Progenitor cell of endocrine pancreas (in vitro differentiated cells): ENCODE measurements around the gene SIGLEC6. TPM values are rescaled to one million over a fixed set of nuclear protein-coding genes. Genes with fewer than 3 reads are reported as not detected.

Experiments
- DNase-seq: peaks from one replicate; pipeline ENCODE4 v3.0.0; 2021; ENCODE audit warnings: low spot score; ENCODE audit not compliant: unreplicated experiment
- H3K27ac Mint-ChIP-seq: 2 replicates; pipeline ENCODE4 v1.8.0; 2021; ENCODE audit warnings: mild to moderate bottlenecking, moderate library complexity, mixed read lengths
- H3K27me3 Mint-ChIP-seq: 2 replicates; pipeline ENCODE4 v1.8.0; 2021; ENCODE audit warnings: mixed read lengths
- H3K36me3 Mint-ChIP-seq: 2 replicates; pipeline ENCODE4 v1.8.0; 2022; ENCODE audit warnings: mixed read lengths; ENCODE audit not compliant: insufficient read depth
- H3K4me1 Mint-ChIP-seq: 2 replicates; pipeline ENCODE4 v1.8.0; 2021; ENCODE audit warnings: low read depth, mixed read lengths
- H3K4me3 Mint-ChIP-seq: 2 replicates; pipeline ENCODE4 v1.8.0; 2021; ENCODE audit warnings: low read depth, mild to moderate bottlenecking, moderate library complexity, mixed read lengths
- H3K9me3 Mint-ChIP-seq: 2 replicates; pipeline ENCODE4 v1.8.0; 2021; ENCODE audit warnings: low read depth, mixed read lengths
- CTCF ChIP-seq: fragments of 200-600 bp; sonication (generic); IDR thresholded peaks from one replicate; pipeline ENCODE4 v1.5.0; 2021; ENCODE audit warnings: antibody characterized with exemption, mild to moderate bottlenecking; ENCODE audit not compliant: unreplicated experiment
- total RNA-seq: library from RNA; stranded (reverse); gene quantifications from 2 replicates; pipeline ENCODE4 v1.2.1, GENCODE V29; 2021

SIGLEC6 gene
- total RNA-seq, 1 donor from 2014 or later: not detected

DNA sequence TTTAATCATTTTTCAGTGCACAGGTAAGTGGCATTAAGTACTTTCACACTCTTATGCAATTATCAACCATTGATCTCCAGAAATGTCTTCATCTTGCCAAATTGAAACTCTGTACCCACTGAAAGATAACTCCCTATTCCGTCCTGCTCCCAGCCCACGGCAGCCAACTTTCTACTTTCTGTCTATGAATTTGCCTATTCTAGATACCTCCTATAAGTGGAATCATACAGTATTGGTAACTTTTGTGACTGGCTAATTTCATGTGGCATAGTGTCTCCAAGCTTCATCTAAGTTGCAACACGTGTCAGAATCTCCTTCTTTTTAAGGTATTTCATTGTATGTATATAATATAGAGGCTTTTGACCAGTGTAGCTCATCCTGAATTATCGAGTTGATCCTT is 58.9 kb downstream of the SIGLEC6 start:
- DNase-seq: no peak
- H3K27me3 Mint-ChIP-seq: peaks cover 46% of the 10 kb centered on the region
- no peaks in the 10 kb centered on the region for H3K36me3 Mint-ChIP-seq
- H3K9me3 Mint-ChIP-seq: no peaks in the 10 kb centered on the region
- no peak overlapping the region for H3K4me3 Mint-ChIP-seq
- TF ChIP-seq CTCF: no peak
- peaks cover 1% of the 10 kb centered on the region for H3K4me1 Mint-ChIP-seq
- no peak overlapping the region for H3K27ac Mint-ChIP-seq

- Mint-ChIP-seq H3K36me3 (no peaks in the 10 kb centered on the region), H3K27me3 (peaks cover 51% of the 10 kb centered on the region), H3K4me1 (peaks cover 1% of the 10 kb centered on the region), H3K9me3 (no peaks in the 10 kb centered on the region), H3K4me3 (no peak overlapping the region), H3K27ac (no peak overlapping the region)
- no peak for DNase-seq
- no peak for TF ChIP-seq CTCF
Observed at GRCh38 chr19:51471527-51471926, 59.9 kb downstream of the SIGLEC6 start.

DNA sequence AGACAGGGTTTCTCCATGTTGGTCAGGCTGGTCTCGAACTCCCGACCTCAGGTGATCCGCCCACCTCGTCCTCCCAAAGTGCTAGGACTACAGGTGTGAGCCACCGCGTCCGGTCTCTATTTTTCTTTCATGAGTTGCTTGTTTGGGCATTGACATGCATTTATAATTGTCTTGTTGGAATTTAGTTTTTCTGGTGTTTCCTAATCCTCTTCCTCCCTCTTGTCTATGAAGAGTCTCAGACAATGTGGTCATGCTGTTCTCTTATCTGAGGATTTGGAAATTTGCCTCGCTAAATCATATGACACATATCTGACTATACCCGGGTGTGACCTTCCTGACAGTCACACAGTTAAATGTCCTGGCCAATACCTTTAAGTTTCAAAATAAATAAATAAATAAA is 60.5 kb downstream of the SIGLEC6 start:
- Mint-ChIP-seq H3K36me3 (no peaks in the 10 kb centered on the region), H3K27ac (no peak overlapping the region), H3K4me3 (no peak overlapping the region), H3K27me3 (peaks cover 56% of the 10 kb centered on the region), H3K9me3 (no peaks in the 10 kb centered on the region), H3K4me1 (peaks cover 1% of the 10 kb centered on the region)
- DNase-seq: no peak
- TF ChIP-seq CTCF: no peak

DNA sequence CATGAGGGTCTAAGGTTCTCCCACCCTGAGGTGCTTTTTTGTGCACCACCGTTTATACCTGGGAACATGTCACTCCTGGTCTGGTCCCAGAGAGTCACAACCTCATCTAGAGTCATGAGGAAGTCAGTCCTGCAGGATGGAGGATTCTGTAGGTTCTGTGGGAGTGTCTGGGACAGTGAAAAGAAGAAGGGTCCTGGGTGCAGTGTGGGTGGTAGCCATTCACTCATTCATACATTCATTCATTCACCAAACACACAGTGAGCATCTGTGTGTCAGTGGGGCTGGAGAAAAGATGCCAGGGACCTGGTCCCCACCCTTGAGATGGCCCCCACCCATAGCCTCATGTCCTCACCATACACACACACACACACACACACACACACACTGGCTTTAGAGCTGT is 61.8 kb downstream of the SIGLEC6 start:
- no peaks in the 10 kb centered on the region for H3K9me3 Mint-ChIP-seq

GRCh38 chr19:51469162-51469561 is 62.3 kb downstream of the SIGLEC6 start:
- H3K27me3 Mint-ChIP-seq: peaks cover 63% of the 10 kb centered on the region
- no peak for TF ChIP-seq CTCF
- no peaks in the 10 kb centered on the region for H3K9me3 Mint-ChIP-seq
- DNase-seq: no peak
- no peaks in the 10 kb centered on the region for H3K4me1 Mint-ChIP-seq
- no peak overlapping the region for H3K4me3 Mint-ChIP-seq
- no peak overlapping the region for H3K27ac Mint-ChIP-seq
- H3K36me3 Mint-ChIP-seq: no peaks in the 10 kb centered on the region

More for the DNA sequence above, 61.8 kb downstream of the SIGLEC6 start:
- no peak for TF ChIP-seq CTCF
- H3K4me1 Mint-ChIP-seq: no peaks in the 10 kb centered on the region
- DNase-seq: no peak
- H3K4me3 Mint-ChIP-seq: no peak overlapping the region
- H3K27ac Mint-ChIP-seq: no peak overlapping the region
- H3K27me3 Mint-ChIP-seq: peaks cover 64% of the 10 kb centered on the region
- H3K36me3 Mint-ChIP-seq: no peaks in the 10 kb centered on the region
